HepG2 (cell line): ENCODE measurements around the gene RANBP3L. TPM values are rescaled to one million over a fixed set of nuclear protein-coding genes. Genes with fewer than 3 reads are reported as not detected.

ENCODE experiments used
- ATF4 ChIP-seq, 2 experiments: fragments of 450-650 bp in 1 of 2; sonication (generic) in 1 of 2; formaldehyde crosslinking; IDR thresholded peaks; 2 replicates each; pipeline versions ENCODE4 v1.5.0 to v1.8.0; 2020 to 2022; ENCODE audit warnings: mild to moderate bottlenecking in 1 of 2, missing genetic modification reagents in 1 of 2
- CBFB ChIP-seq: sonication (generic); formaldehyde crosslinking; IDR thresholded peaks from 2 replicates; pipeline ENCODE4 v1.4.0; 2020; ENCODE audit warnings: missing genetic modification reagents
- CHD4 ChIP-seq: fragments of 200-600 bp; sonication (generic); IDR thresholded peaks from 2 replicates; pipeline ENCODE4 v1.7.0; 2017; ENCODE audit warnings: mild to moderate bottlenecking, low read length, borderline replicate concordance
- DDIT3 ChIP-seq: sonication (generic); formaldehyde crosslinking; IDR thresholded peaks from 2 replicates; pipeline ENCODE4 v1.4.0; 2020; ENCODE audit warnings: mild to moderate bottlenecking, missing genetic modification reagents
- SAFB2 ChIP-seq: sonication (generic); formaldehyde crosslinking; IDR thresholded peaks from 2 replicates; pipeline ENCODE4 v1.5.1; 2020; ENCODE audit warnings: missing genetic modification reagents, low read depth, mild to moderate bottlenecking, borderline replicate concordance
- SMARCC2 ChIP-seq: fragments of 450-650 bp; IDR thresholded peaks from 2 replicates; pipeline ENCODE4 v1.6.1; 2017; ENCODE audit warnings: antibody characterized with exemption, mild to moderate bottlenecking
- THAP9 ChIP-seq: sonication (generic); formaldehyde crosslinking; IDR thresholded peaks from 2 replicates; pipeline ENCODE4; 2020; ENCODE audit warnings: missing genetic modification reagents, mild to moderate bottlenecking, borderline replicate concordance
- TRAFD1 ChIP-seq: sonication (generic); formaldehyde crosslinking; IDR thresholded peaks from 2 replicates; pipeline ENCODE4 v1.5.1; 2020; ENCODE audit warnings: missing genetic modification reagents, mild to moderate bottlenecking, borderline replicate concordance
- ZBTB7A ChIP-seq: sonication (generic); formaldehyde crosslinking; IDR thresholded peaks from 2 replicates; pipeline ENCODE4 v1.8.0; 2022; ENCODE audit warnings: mild to moderate bottlenecking, missing genetic modification reagents
- ZMYM4 ChIP-seq: sonication (generic); formaldehyde crosslinking; IDR thresholded peaks from 2 replicates; pipeline ENCODE4 v1.8.1; 2023; ENCODE audit warnings: mild to moderate bottlenecking, missing genetic modification reagents
- ZNF232 ChIP-seq: sonication (generic); formaldehyde crosslinking; IDR thresholded peaks from 2 replicates; pipeline ENCODE4 v1.4.0; 2020; ENCODE audit warnings: missing genetic modification reagents, borderline replicate concordance
- ZNF335 ChIP-seq: sonication (generic); formaldehyde crosslinking; IDR thresholded peaks from 2 replicates; pipeline ENCODE4 v1.4.0; 2020; ENCODE audit warnings: missing genetic modification reagents
- ZNF430 ChIP-seq: sonication (generic); formaldehyde crosslinking; IDR thresholded peaks from 2 replicates; pipeline ENCODE4 v1.9.0; 2021; ENCODE audit warnings: mild to moderate bottlenecking, missing genetic modification reagents
- ZNF580 ChIP-seq: IDR thresholded peaks from 2 replicates; pipeline ENCODE4 v1.6.1; 2016; ENCODE audit warnings: low read depth, borderline replicate concordance
- ZNF660 ChIP-seq: sonication (generic); formaldehyde crosslinking; IDR thresholded peaks from 2 replicates; pipeline ENCODE4 v1.5.1; 2020; ENCODE audit warnings: mild to moderate bottlenecking, low read depth, missing genetic modification reagents, borderline replicate concordance
- polyA plus RNA-seq, 8 experiments: library from polyadenylated mRNA; depleted of rRNA in 3 of 8; stranded (reverse) in 7 of 8; unstranded in 1 of 8; fragments of >200 nt; fragmentation: Illumina TruSeq in 4 of 8; extraction: Trizol in 4 of 8; gene quantifications; 2 replicates each; pipeline versions ENCODE4 v1.2.1 to v1.2.3, GENCODE V29; 2011 to 2016; ENCODE audit warnings: low read depth in 4 of 8, missing spikeins in 1 of 8, mixed read lengths in 1 of 8; ENCODE audit not compliant: insufficient read depth in 1 of 8
- total RNA-seq, 5 experiments: library from RNA; depleted of rRNA; stranded (reverse); fragments of >200 nt; fragmentation: Illumina TruSeq; extraction: Trizol; gene quantifications; 2 replicates each; pipeline ENCODE4 v1.2.3, GENCODE V29; 2016; ENCODE audit warnings: low read depth in 1 of 5

Gene RANBP3L
- total and polyA plus RNA-seq, 2 of the 13 experiments (the other 11 are each of a cell fraction or from before 2014, with no cell fraction given): 0.09 TPM; not detected in 1

GRCh38 chr5:36241631-36242533 is 59.8 kb downstream of the RANBP3L start, which contains the start of gene NADK2 (continued):
- TF ChIP-seq SAFB2 (CRISPR knock-in tag): peak; percentile 65; the same call in 1 of the 2 replicates
- peak; percentile 55 for TF ChIP-seq ZNF232 (CRISPR knock-in tag)
- TF ChIP-seq SMARCC2: no peak
- TF ChIP-seq ZNF660 (CRISPR knock-in tag): no peak
- TF ChIP-seq ZNF580 (CRISPR knock-in tag): 0 out of 2 replicates have a peak, but pooled peaks have one; percentile 12
- TF ChIP-seq CBFB (CRISPR knock-in tag): no peak
- no peak for TF ChIP-seq DDIT3 (CRISPR knock-in tag)
- peak; percentile 85; the same call in 1 of the 2 replicates for TF ChIP-seq ZBTB7A
- peak; percentile 56 for TF ChIP-seq THAP9 (CRISPR knock-in tag)
- TF ChIP-seq ZMYM4 (CRISPR knock-in tag): peak; percentile 98
- peak in 1 of 2 experiments; percentile 74; a peak in 2 of 4 replicates for TF ChIP-seq ATF4 (CRISPR knock-in tag; IDR thresholded peaks at IDR 0.05)
- no peak for TF ChIP-seq ZNF335 (CRISPR knock-in tag)
- TF ChIP-seq ZNF430 (CRISPR knock-in tag): peak; percentile 89
- TF ChIP-seq CHD4: no peak
- TF ChIP-seq TRAFD1 (CRISPR knock-in tag): no peak
